Gastrocnemius medialis (tissue), 4 donors: ENCODE data around the gene CTNNA2.

ENCODE experiments used
- POLR2A ChIP-seq, 2 donors: fragments of 450-650 bp; IDR thresholded peaks; one replicate each; pipeline ENCODE4 v1.6.1; 2017; ENCODE audit warnings: antibody characterized with exemption in 2 of 2, mild to moderate bottlenecking in 2 of 2, moderate library complexity in 2 of 2
- TF ChIP-seq, protein P1 (sequence below), 5 experiments: fragments of 450-650 bp in 3 of 5; fragments of 200-600 bp in 2 of 5; sonication (generic) in 2 of 5; IDR thresholded peaks in 4 of 5; conservative IDR thresholded peaks in 1 of 5; 1 replicate in 4 of 5; 2 replicates in 1 of 5; pipeline ENCODE4 v1.5.1; 2016 to 2019; ENCODE audit warnings: antibody characterized with exemption in 5 of 5, mild to moderate bottlenecking in 3 of 5, moderate library complexity in 3 of 5

GRCh38 chr2:80328159-80328571 lies 815.3 kb downstream of the CTNNA2 start:
- TF ChIP-seq, protein P1, sequence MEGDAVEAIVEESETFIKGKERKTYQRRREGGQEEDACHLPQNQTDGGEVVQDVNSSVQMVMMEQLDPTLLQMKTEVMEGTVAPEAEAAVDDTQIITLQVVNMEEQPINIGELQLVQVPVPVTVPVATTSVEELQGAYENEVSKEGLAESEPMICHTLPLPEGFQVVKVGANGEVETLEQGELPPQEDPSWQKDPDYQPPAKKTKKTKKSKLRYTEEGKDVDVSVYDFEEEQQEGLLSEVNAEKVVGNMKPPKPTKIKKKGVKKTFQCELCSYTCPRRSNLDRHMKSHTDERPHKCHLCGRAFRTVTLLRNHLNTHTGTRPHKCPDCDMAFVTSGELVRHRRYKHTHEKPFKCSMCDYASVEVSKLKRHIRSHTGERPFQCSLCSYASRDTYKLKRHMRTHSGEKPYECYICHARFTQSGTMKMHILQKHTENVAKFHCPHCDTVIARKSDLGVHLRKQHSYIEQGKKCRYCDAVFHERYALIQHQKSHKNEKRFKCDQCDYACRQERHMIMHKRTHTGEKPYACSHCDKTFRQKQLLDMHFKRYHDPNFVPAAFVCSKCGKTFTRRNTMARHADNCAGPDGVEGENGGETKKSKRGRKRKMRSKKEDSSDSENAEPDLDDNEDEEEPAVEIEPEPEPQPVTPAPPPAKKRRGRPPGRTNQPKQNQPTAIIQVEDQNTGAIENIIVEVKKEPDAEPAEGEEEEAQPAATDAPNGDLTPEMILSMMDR (IDR thresholded peaks at IDR 0.05 in 4 of 5, conservative IDR thresholded peaks at IDR 0.05 in 1 of 5): no peak
- TF ChIP-seq POLR2A (IDR thresholded peaks at IDR 0.05): no peak
